DMS53 treated with DMSO at 0.1 percent for 48 hours (cell line): ENCODE measurements around the gene XRCC4.

ENCODE experiments used
- DNase-seq: peaks from one replicate; lab custom pipeline; 2025; ENCODE audit not compliant: unreplicated experiment; lab: John Stamatoyannopoulos, UW

The XRCC4 gene

DNA sequence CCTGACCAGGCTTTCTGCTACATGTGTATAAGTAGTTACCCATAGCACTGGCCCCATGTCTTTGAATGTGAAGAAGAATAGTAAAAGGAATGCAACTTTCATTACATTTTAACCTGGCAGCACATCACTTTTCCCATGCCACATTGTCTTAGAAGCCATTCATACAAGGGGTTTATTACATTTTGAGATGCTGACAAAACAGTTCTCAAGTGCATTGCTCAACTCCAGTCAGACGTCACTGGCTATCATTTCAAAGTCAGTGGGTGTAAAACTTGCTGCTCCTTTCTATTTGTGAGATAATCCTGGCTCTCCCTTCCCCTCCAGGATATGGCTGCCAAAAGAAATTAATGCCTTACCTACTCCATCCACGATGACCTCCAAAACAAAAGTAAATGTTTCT, 297.2 kb downstream of the XRCC4 start:
- no peak for DNase-seq

DNA sequence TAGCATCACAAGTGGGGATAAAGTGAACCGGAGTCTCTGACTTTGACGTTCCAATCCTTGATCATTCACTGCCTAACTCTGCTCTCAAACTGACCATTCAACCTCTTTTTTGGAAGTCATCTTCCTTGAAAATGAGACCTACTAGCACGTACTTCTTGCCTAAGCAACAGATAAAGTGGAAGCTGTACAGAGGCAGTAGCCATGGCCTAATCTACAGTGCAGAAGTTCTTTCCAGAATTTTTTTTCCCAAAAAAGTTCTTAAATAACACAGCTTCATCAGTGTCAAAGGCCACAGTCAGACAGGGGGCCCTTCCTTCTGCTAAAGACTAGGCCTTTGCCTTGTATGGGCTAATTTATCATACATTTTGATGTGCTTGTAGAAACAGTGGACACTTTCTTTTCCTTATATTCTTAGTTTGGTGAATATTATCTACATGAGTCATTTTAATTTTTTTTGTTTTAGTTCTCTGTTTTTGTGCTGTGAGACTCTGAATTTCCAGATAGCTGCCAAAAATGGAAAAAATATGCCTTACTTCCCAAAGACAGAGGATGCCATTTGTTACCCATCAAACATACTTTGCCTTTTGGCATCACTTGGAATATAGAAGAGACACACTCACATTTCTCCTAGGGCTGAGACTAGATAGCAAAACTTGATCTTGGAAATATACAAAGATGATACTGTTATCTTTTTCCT, 297.9 kb downstream of the XRCC4 start:
- no peak for DNase-seq

DNA sequence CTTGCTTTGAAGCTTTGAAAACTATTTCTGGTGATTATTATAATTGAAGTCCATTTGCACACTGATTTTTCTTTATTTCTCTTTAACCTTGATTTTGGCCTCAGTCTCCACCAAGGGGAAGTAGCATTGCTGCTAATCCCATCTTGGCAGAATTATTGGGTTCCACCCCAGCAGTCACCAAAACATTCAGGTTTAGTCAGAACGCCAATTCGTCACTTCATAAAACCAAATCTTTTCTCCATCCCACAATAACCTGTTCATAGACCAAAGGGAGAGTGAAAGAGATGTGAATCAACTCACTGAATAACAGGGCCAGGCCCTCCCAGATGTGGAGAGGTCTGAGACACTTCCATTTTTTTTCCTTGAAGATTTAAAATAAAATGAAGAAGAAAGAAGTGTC, 299.1 kb downstream of the XRCC4 start:
- DNase-seq = no peak

DNA sequence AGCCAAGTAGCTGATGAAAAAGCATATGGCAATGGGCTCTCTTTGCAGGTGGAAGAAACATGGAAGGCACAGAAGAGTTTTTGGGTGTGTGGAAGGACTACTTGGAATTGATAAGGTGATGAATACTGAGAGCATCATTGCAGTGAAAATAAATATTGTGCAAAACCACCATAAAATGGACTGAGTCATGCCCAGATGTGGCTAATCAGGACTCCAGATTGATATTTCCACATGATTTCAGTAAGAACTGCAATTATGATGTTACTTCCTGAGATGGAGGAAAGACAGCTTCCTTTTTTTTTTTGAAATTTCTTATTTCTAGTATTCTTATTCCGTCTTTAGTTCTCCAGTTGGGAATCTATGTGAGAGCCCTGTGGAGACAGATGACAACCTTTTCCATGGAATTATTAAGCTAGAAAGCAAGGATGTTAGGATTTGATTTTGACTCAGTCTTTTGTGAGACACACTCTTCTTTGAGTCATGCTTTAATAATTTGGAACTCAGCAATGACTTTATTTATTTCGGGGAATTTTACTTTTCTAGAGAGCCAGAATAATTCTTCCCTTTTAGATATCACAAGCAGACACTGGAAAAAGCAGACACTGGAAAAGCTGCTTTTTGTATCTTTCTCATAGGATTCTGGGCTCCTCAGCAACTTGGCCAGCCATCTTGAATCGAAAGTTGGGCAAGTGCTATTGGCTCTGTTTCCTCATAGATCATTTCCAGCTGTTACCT, 300.0 kb downstream of the XRCC4 start:
- DNase-seq = no peak

DNA sequence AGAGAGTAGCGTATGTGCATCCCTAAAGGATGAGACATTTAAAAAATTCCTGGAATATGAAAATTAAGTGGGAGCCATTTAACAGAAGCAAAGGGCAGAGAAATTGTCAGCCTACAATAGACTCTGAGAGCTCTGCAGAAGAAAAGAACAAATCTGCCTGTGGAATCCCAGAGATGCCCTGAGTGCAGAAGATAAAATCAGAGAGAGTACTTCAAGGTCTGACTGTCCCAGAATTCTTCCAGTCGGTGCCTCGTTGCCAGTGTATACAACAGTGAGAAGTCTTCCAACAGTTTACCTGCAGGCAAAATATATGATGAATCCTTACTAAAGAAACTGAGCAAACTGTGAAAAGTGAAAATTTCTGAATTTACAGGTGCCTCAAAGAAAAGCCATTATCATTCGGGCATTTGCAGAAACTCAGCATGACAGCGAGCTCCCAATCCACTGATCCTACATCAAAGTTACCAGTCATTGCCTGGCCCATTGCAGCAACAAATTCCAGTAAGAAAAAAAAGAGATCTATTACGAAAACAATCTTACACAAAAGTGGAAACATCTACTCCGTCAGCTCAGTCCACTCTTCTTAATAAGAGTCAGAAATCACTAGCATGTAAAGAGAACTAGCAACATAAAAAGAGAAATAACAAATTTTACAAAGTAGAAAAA, 301.4 kb downstream of the XRCC4 start:
- no peak for DNase-seq

DNA sequence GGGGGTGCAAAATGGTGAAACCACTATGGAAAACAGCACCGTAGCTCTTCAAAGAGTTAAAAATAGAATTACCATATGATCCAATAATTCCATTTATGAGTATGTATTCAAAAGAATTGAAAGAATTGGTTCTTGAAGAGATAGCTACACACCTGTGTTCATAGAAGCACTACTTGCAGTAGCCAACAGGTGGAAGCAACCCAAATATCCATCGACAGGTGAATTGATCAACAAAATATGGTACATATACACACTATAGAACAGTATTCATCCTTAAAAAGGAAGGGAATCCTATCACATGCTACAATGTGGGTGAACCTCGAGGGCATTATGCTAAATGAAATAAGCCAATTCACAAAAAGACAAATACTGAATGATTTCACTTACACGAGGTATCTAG, 308.5 kb downstream of the XRCC4 start:
- no peak for DNase-seq

DNA sequence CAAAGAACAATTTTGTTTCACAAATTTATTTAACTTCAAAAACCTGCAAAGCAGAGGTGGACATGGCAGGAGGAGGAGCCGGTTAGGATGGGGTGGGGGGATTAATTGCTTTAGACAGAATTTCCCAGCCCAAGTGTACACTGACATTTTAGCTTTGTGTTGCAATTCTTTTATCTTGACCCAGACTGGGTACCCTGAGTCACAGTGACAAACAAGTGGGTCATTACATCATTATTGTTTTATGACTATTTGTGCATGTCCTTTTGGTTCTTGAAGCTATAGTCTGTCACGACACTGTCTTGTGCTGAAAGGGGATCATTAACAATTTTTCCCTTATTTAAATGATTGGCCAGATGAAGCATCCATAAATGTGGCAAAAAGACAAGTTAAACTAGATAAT, 309.7 kb downstream of the XRCC4 start:
- no peak for DNase-seq

DNA sequence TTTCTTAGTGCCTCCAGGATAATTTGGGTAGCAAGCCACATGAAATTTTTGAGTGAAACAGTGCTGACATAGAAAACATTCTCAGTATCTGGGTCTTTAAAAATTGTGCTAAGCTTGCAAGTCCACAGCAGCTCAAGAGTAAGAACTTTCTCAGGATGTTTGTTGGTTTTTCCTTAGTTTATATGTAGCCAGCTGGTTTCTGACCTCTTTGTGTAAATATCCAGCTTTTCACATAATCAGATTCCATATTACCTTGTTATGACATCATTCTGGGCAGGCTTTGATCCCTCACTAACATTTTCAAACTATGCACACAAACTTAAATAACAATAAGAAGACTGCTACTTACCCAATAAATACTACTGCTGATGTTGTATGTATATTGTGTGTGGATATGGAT, 311.3 kb downstream of the XRCC4 start:
- peak; percentile 66 for DNase-seq

DNA sequence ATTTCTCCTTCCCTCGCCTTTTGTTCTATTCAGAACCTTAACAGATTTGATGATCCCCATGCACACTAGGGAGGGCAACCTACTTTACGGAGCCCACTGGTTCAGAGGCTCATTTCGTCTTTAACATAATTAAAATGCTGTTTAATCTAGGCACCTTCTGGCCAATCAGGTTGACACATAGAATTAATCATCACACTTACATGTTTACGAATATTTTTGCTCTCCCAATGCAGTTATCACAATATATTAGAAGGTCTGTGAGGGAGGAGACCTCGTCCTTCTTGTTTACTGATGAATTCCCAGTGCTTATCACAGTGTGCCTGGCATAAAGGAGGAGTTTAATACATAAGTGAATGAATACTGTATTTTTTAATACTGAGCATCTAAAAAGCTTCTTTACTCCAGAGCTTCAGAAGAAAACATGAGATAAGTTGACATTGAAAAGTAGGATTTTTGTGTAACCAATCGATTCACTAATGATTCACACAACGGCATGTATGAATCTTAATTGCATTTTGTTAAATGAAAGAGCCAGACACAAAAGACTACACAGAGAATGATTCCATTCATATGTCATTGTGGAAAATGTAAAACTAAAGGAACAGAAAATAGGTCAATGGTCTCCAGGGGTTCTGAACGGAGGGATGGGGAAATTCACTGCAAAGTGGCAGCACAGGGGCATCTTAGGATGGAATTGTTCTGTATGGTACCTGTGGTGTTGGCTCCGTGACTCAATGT, 315.6 kb downstream of the XRCC4 start:
- DNase-seq = no peak

DNA sequence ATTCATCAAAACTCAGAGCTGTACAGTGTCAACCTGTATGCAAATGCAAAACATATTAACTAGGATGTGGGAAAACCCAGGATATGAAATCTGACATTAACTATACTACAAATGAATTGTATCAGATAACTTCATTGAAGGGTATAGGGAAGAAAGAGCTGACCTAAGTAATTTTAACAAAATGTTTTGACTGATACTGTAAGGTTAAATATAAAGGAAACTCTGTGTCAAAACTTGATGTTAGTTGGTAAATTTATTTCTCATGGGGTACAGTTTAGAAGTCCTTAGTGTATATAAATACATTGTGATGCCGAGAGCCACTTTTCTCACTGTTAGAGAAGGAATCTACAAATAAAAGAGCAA, 316.1 kb downstream of the XRCC4 start:
- DNase-seq = no peak

DNA sequence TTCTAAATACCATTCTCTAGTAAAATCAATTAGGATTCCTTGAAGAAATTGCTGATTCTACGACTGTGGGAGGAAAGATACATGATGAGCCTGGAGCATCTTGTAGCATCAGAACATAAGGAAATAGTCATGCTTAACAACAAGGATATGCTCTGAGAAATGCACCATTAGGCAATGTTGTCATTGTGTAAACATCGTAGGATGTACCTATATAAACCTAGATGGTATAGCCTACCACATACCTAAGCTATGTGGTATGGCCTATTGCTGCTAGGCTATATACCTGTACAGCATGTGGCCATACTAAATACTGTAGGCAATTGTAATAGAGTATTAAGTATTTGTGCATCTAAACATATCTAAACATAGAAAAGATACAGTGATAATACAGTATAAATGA, 316.8 kb downstream of the XRCC4 start:
- DNase-seq = peak; percentile 36

DNA sequence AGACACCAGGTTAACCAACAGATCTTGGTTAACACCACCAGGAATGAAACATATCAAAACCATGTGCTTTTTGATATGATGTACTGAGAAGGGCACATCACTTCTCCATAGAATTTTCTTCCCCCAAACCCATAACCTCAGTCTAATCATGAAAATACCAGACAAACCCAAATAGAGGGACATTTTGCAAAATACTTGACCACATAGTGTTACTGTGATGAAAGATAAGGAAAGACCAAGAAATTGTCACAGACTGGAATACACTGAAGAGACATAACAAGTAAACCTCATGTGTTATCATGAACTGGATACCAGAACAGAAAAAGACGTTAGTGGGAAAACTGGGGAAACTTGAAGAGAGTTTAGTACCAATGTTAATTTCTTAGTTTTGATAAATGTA, 319.3 kb downstream of the XRCC4 start:
- no peak for DNase-seq

DNA sequence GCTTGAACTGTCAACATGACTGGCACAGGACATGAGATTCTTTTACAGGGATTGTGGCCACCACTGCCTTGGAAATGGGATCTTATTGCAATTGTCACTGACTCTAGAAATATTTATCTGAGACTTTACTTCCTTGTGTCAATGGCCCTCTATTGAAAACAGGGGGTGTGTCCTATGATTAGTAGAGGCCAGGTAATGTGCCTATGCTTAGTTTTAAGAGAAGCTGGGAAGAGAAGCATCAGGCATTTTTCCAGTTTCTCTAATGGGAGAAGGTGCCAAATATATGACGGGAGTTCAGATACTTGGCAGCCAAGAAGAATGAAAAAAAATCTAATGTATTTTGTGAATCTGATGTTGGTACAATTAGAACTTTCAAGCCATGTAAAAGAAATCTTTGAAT, 320.3 kb downstream of the XRCC4 start:
- no peak for DNase-seq

DNA sequence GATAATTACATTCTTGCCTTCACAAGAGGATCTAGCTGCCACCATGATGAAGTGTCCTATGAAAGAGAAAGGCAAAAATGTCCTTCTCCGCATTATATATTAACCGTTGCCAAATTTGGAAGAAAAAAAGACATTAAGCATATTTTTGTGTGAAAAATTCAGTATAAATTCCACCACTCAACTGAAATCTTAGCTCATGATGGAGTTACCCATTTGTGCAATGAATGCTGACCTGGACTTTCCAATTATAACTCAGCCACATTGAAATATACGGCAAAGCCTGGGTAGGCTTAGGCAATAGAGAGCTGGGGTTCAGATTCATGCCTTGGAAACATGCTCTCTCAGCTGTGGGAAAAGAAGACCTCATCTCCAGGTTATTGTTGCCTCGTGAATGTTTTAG, 322.9 kb downstream of the XRCC4 start:
- no peak for DNase-seq

DNA sequence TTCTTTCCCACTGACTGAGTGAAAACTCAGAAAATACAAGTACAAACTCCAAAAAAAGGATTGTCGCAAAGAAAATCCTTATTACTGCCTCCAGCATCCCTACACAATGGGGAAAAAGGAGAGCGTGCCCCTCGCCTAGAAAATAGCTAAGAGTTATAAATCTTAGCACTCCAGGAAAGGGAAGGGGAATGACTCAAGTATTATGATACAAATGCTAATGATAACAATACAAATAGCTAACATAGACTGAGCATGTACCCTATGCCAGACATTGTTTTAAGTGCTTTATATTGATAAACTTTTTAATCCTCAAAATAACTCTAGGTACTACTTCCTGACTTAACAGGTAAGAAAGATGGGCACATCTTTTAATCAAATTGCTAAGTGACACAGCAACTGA, 323.4 kb downstream of the XRCC4 start:
- DNase-seq = no peak

DNA sequence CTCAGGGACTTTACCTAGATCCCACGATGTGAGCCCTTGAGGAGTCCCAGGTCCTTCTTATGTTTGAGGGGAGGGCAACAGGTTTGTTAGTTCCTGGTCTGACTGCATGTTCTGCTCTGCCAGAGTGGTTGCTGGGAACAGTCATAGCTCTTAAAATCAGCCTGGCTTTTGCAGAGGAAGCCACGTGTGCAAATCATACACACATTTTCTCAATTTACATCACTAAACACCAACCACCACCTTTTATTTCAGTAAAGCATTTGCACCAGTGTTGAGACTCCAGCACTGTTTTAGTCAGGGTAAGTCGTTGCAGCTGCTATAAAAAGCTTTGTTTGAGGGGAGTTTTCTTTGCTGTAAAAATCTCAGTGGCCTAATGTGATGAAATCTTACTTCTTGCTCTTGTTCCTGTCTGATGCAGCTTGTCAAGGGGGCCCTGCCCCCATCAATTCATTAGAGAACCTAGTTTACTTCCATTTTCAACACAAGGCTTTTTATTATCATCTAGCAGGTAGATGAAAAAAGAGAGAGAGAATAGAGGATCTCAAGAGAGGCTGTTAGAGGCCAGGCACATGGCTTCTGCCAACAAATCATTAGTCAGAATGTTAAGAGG, 323.9 kb downstream of the XRCC4 start:
- DNase-seq = no peak

DNA sequence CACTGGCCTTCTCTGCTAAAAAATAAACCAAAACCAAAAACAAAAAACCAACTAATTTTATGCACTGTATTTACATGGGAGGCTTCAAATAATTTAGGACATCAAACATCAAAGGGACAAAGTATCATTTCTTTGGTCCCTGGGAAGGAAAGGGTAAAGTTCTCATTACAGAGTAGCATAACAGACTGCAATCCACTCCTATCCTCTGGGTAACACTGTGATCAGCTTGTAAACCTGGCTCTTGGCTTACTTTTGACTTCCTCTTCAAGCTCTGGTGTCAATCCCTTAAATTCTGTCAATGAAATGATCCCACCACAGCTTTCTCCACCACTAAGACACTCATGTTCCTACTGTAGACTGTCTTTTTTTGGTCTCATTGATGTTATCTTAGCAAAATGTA, 324.4 kb downstream of the XRCC4 start:
- no peak for DNase-seq
